Neural progenitor cell (in vitro differentiated cells): ENCODE measurements around the gene CNTRL.

Source experiments
- EZH2 ChIP-seq: fragments of 200-600 bp; sonication (generic); IDR thresholded peaks from 2 replicates; pipeline ENCODE4 v1.6.1; 2017; ENCODE audit warnings: antibody characterized with exemption, mild to moderate bottlenecking, moderate library complexity
- TF ChIP-seq, protein P1 (sequence below): fragments of 200-600 bp; sonication (generic); IDR thresholded peaks from 2 replicates; pipeline ENCODE4 v1.5.1; 2017; ENCODE audit warnings: antibody characterized with exemption, mild to moderate bottlenecking

DNA sequence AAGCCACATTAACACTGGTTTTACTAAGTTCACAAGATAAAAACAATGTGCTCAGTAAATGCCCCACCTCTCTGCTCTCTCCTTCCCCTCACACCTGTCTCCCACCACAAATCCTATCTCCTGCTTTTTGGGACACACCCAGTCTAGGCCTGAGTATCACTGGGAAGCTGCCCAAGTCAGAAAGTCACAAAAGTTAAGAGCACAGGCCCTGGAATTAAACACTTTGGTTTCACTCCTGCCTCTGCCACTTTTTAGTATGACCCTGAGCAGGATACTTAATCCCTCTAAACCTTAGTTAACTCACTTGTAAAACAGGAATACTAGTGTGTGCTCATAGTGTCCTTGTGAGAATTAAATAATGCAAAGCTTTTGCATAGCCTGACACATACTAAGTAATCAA, 36.0 kb upstream of the CNTRL start:
- TF ChIP-seq, protein P1, sequence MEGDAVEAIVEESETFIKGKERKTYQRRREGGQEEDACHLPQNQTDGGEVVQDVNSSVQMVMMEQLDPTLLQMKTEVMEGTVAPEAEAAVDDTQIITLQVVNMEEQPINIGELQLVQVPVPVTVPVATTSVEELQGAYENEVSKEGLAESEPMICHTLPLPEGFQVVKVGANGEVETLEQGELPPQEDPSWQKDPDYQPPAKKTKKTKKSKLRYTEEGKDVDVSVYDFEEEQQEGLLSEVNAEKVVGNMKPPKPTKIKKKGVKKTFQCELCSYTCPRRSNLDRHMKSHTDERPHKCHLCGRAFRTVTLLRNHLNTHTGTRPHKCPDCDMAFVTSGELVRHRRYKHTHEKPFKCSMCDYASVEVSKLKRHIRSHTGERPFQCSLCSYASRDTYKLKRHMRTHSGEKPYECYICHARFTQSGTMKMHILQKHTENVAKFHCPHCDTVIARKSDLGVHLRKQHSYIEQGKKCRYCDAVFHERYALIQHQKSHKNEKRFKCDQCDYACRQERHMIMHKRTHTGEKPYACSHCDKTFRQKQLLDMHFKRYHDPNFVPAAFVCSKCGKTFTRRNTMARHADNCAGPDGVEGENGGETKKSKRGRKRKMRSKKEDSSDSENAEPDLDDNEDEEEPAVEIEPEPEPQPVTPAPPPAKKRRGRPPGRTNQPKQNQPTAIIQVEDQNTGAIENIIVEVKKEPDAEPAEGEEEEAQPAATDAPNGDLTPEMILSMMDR, result no peak
- no peak for TF ChIP-seq EZH2
